Neuronal stem cell (in vitro differentiated cells): Measurements from ENCODE around the gene CLEC18A.

Experiments
- DNase-seq: peaks from one replicate; pipeline ENCODE4 v3.0.0-alpha.2; 2013; ENCODE audit warnings: low spot score
- H2AFZ ChIP-seq: one replicate; pipeline ENCODE4 v1.6.1; 2013; ENCODE audit warnings: mild to moderate bottlenecking, low read length, inconsistent platforms
- H2AK5ac ChIP-seq: 2 replicates; pipeline ENCODE4 v1.6.1; 2013; ENCODE audit warnings: low read depth, mild to moderate bottlenecking, inconsistent platforms, low read length, moderate library complexity, mixed read lengths
- H2BK120ac ChIP-seq: 2 replicates; pipeline ENCODE4 v1.6.1; 2013; ENCODE audit warnings: low read depth, mild to moderate bottlenecking, inconsistent platforms, low read length, moderate library complexity, mixed read lengths
- H2BK12ac ChIP-seq: one replicate; pipeline ENCODE4 v1.6.1; 2013; ENCODE audit warnings: low read length, inconsistent platforms
- H2BK15ac ChIP-seq: 2 replicates; pipeline ENCODE4 v1.6.1; 2013; ENCODE audit warnings: mild to moderate bottlenecking, low read length, inconsistent platforms, mixed read lengths
- H2BK5ac ChIP-seq: one replicate; pipeline ENCODE4 v1.6.1; 2013; ENCODE audit warnings: inconsistent platforms, mild to moderate bottlenecking, low read length, moderate library complexity
- H3K14ac ChIP-seq: one replicate; pipeline ENCODE4 v1.6.1; 2013; ENCODE audit warnings: low read length, inconsistent platforms
- H3K18ac ChIP-seq: 2 replicates; pipeline ENCODE4 v1.6.1; 2013; ENCODE audit warnings: low read length, inconsistent platforms
- H3K23ac ChIP-seq: 2 replicates; pipeline ENCODE4 v1.6.1; 2013; ENCODE audit warnings: low read depth, mild to moderate bottlenecking, mixed read lengths, low read length, inconsistent platforms; ENCODE audit not compliant: poor library complexity
- H3K27ac ChIP-seq: replicated peaks from 3 replicates; pipeline ENCODE4 v1.5.1; 2013; ENCODE audit warnings: low read length, inconsistent platforms
- H3K27me3 ChIP-seq, 3 experiments: 2 replicates each; pipeline ENCODE4 v1.6.1; 2013; ENCODE audit warnings: low read length in 3 of 3, mild to moderate bottlenecking in 2 of 3, inconsistent platforms in 1 of 3, low read depth in 1 of 3, mixed read lengths in 1 of 3, moderate library complexity in 1 of 3; ENCODE audit not compliant: control insufficient read depth in 3 of 3, insufficient read depth in 3 of 3
- H3K36me3 ChIP-seq, 2 donors: replicated peaks in 1 of 2; 2 replicates each; pipeline ENCODE4 v1.6.1; 2013; ENCODE audit warnings: low read length in 2 of 2; ENCODE audit not compliant: control insufficient read depth in 2 of 2, insufficient read depth in 2 of 2
- H3K4ac ChIP-seq: 2 replicates; pipeline ENCODE4 v1.6.1; 2013; ENCODE audit warnings: inconsistent platforms, mild to moderate bottlenecking, low read length, moderate library complexity
- H3K4me1 ChIP-seq, 2 donors: 1 replicate in 1 of 2; 2 replicates in 1 of 2; pipeline ENCODE4 v1.6.1; 2013; ENCODE audit warnings: low read length in 2 of 2, low read depth in 1 of 2; ENCODE audit not compliant: control insufficient read depth in 2 of 2, insufficient read depth in 1 of 2
- H3K4me2 ChIP-seq: one replicate; pipeline ENCODE4 v1.6.1; 2013; ENCODE audit warnings: mild to moderate bottlenecking, low read length, inconsistent platforms; ENCODE audit not compliant: insufficient read depth, poor library complexity, severe bottlenecking
- H3K4me3 ChIP-seq, 2 donors: 2 replicates each; pipeline ENCODE4 v1.5.1; 2013; ENCODE audit warnings: low read length in 2 of 2, mild to moderate bottlenecking in 2 of 2, inconsistent platforms in 1 of 2, moderate library complexity in 1 of 2
- H3K79me1 ChIP-seq: one replicate; pipeline ENCODE4 v1.6.1; 2013; ENCODE audit warnings: low read depth, mild to moderate bottlenecking, inconsistent platforms, low read length, moderate library complexity
- H3K9ac ChIP-seq: one replicate; pipeline ENCODE4 v1.6.1; 2013; ENCODE audit warnings: mild to moderate bottlenecking, low read depth, low read length, inconsistent platforms; ENCODE audit not compliant: poor library complexity
- H3K9me3 ChIP-seq, 2 donors: replicated peaks in 1 of 2; 2 replicates each; pipeline versions ENCODE3 to v1.6.1; 2013; ENCODE audit warnings: low read length in 2 of 2, mild to moderate bottlenecking in 2 of 2, inconsistent platforms in 1 of 2, low read depth in 1 of 2, mixed read lengths in 1 of 2, moderate library complexity in 1 of 2; ENCODE audit not compliant: control insufficient read depth in 2 of 2, insufficient read depth in 1 of 2
- H4K8ac ChIP-seq: one replicate; pipeline ENCODE4 v1.6.1; 2013; ENCODE audit warnings: low read depth, mild to moderate bottlenecking, inconsistent platforms, low read length, moderate library complexity
- H4K91ac ChIP-seq: one replicate; pipeline ENCODE4 v1.6.1; 2013; ENCODE audit warnings: low read length, low read depth, mild to moderate bottlenecking, inconsistent platforms; ENCODE audit not compliant: poor library complexity
- WGBS, 2 donors: extraction: QIAGEN DNeasy Blood & Tissue Kit; methylation state at CpG; one replicate each; pipeline ENCODE4 v1.1.7; 2013; ENCODE audit warnings: missing lambda C conversion rate in 2 of 2, mixed read lengths in 1 of 2; ENCODE audit not compliant: insufficient read length in 2 of 2, insufficient replicate concordance in 1 of 2; ENCODE audit errors: extremely low coverage in 2 of 2; 5-methylcytosine and 5-hydroxymethylcytosine counted together

Gene CLEC18A

GRCh38 chr16:69925311-69925710 lies 25.8 kb upstream of the CLEC18A start:
- H3K9ac ChIP-seq = no peak overlapping the region
- no peak for DNase-seq
- no CpG with 5 or more reads among the region's 8 CpGs for WGBS, 2 donors
- H2AK5ac ChIP-seq = no peak overlapping the region
- no peak overlapping the region for H4K8ac ChIP-seq
- H3K4me3 ChIP-seq = no peak overlapping the region
- H3K4me2 ChIP-seq = no peak overlapping the region
- H3K4me1 ChIP-seq = peaks cover 4% of the 10 kb centered on the region in 2 donors
- no peak overlapping the region for H2BK15ac ChIP-seq
- no peaks in the 10 kb centered on the region for H3K27me3 ChIP-seq
- H3K9me3 ChIP-seq = no peaks in the 10 kb centered on the region
- no peak overlapping the region for H3K14ac ChIP-seq
- no peak overlapping the region for H2BK5ac ChIP-seq
- no peak overlapping the region for H3K4ac ChIP-seq
- H3K79me1 ChIP-seq = no peaks in the 10 kb centered on the region
- no peak overlapping the region for H3K18ac ChIP-seq
- no peak overlapping the region for H2BK120ac ChIP-seq
- peaks cover 0 to 16% of the 10 kb centered on the region in 2 donors for H3K36me3 ChIP-seq
- H3K23ac ChIP-seq = no peak overlapping the region
- H4K91ac ChIP-seq = no peak overlapping the region
- no peak overlapping the region for H2AFZ ChIP-seq
- no peak overlapping the region for H2BK12ac ChIP-seq
- H3K27ac ChIP-seq = no peak overlapping the region

DNA sequence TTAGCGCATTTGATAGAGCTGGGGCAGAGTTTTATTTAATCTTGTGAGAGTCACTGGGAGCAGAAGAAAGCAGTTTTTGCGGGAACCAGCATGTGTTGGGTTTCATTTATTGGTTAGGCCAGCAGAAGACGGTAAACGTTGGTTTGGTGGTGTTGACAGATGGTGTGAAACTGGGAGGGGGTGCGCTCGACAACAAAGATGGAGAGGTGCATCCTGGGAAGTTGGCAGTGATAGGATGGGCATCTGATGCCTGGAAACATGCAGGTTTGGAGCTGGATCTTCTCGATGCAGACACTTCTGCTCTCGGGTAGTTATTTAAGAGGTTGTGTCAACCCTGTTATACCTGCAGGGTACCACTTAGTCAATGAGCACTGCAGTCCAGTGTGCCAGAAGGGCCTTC lies 24.9 kb upstream of the CLEC18A start:
- H3K4ac ChIP-seq = no peak overlapping the region
- H3K4me1 ChIP-seq = peaks cover 4% of the 10 kb centered on the region in 2 donors
- no peak overlapping the region for H3K18ac ChIP-seq
- H4K8ac ChIP-seq = no peak overlapping the region
- H3K36me3 ChIP-seq = peaks cover 0 to 19% of the 10 kb centered on the region in 2 donors
- no peaks in the 10 kb centered on the region for H3K79me1 ChIP-seq
- no peak overlapping the region for H3K27ac ChIP-seq
- no peak overlapping the region for H3K4me3 ChIP-seq
- H2BK120ac ChIP-seq = no peak overlapping the region
- H4K91ac ChIP-seq = no peak overlapping the region
- H3K14ac ChIP-seq = no peak overlapping the region
- no peaks in the 10 kb centered on the region for H3K27me3 ChIP-seq
- H2BK12ac ChIP-seq = no peak overlapping the region
- WGBS, 2 donors = no CpG with 5 or more reads among the region's 8 CpGs
- H3K9me3 ChIP-seq = no peaks in the 10 kb centered on the region
- no peak overlapping the region for H3K4me2 ChIP-seq
- no peak overlapping the region for H3K9ac ChIP-seq
- no peak for DNase-seq
- H2AFZ ChIP-seq = no peak overlapping the region
- H2AK5ac ChIP-seq = no peak overlapping the region
- H2BK15ac ChIP-seq = no peak overlapping the region
- no peak overlapping the region for H2BK5ac ChIP-seq
- no peak overlapping the region for H3K23ac ChIP-seq

DNA sequence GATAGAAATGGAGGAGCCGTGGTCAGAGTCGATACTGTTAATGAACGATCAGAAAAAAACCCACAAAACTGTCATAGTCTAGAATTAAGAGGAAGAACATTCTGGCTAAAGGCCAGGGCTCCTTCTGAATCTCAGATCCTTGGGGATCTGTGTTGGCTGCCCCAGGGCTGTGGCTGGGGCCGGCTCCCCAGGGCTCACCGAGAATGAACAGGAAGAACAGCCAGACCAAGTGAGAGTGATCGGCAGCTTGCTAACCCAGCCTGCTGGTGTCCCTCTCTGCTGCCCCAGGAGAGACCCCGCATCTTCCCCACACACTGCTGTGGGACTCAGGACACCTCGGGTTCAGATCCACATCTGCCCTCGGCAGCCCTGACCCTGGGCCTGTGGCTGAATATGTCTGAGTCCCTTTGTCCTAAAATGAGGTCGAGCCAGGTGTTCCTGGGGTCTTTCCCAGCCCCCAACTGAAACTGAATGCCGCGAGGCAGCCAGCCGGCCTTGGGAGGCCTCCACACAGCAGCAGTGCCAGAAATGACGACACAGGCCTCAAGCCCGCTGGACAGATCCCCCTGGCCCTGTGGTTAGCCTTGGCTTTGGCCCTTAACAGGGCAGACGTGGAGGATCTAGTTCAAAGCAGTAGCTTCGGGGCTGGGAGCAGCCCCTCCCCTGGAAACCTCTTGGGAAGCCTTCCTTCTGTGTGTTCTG lies 23.9 kb upstream of the CLEC18A start:
- Histone ChIP-seq H3K9me3 (no peaks in the 10 kb centered on the region), H3K4me1 (peaks cover 4% of the 10 kb centered on the region in 2 donors), H3K36me3 (peaks cover 2 to 27% of the 10 kb centered on the region in 2 donors), H3K27me3 (no peaks in the 10 kb centered on the region), H2BK12ac (no peak overlapping the region), H2BK15ac (no peak overlapping the region), H4K8ac (no peak overlapping the region), H2BK120ac (no peak overlapping the region), H2AK5ac (no peak overlapping the region), H3K14ac (no peak overlapping the region), H3K9ac (no peak overlapping the region), H3K27ac (no peak overlapping the region), H3K4me3 (no peak overlapping the region), H4K91ac (no peak overlapping the region), H3K4me2 (no peak overlapping the region), H2BK5ac (no peak overlapping the region), H3K4ac (no peak overlapping the region), H3K18ac (no peak overlapping the region), H3K79me1 (no peaks in the 10 kb centered on the region), H2AFZ (peak overlapping the region; percentile 4), H3K23ac (no peak overlapping the region)
- DNase-seq = no peak
- no CpG with 5 or more reads among the region's 17 CpGs for WGBS, 2 donors

DNA sequence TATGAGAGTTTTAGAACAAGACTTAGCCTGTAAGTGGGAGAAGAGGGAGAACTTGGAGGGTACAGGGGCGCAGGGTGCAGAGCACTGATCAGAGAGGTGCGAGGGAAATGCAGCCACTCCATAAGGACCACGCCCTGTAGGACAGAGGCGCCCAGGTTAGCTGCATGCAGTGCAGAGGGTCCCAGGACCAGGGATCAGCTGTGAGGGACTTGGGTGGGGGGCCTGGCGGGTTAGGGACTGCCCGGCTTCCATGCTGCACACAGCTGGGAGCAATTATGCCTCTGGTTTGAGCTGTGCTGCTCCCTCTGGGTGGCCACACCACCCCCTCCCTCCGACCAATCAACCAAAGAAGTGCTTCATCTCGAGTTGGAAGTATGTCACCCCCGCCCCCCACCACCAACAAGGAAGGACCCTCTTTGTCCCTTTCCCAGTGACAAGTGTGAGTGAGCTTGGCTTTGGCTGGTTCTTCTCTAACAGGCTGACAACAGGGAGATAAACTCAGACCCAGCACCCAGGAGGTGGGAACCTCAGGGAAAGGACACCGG lies 22.2 kb upstream of the CLEC18A start:
- no CpG with 5 or more reads among the region's 10 CpGs for WGBS, 2 donors
- Histone ChIP-seq H2BK120ac (no peak overlapping the region), H2BK12ac (no peak overlapping the region), H3K4ac (no peak overlapping the region), H3K4me1 (peaks cover 4 to 6% of the 10 kb centered on the region in 2 donors), H4K8ac (no peak overlapping the region), H3K18ac (peak overlapping the region; percentile 13), H3K4me2 (no peak overlapping the region), H2AFZ (no peak overlapping the region), H3K27ac (no peak overlapping the region), H2BK5ac (no peak overlapping the region), H3K36me3 (peaks cover 6 to 43% of the 10 kb centered on the region in 2 donors), H3K9ac (no peak overlapping the region), H3K9me3 (no peaks in the 10 kb centered on the region), H3K23ac (no peak overlapping the region), H3K14ac (no peak overlapping the region), H2AK5ac (no peak overlapping the region), H3K4me3 (no peak overlapping the region), H4K91ac (no peak overlapping the region), H3K79me1 (no peaks in the 10 kb centered on the region), H3K27me3 (no peaks in the 10 kb centered on the region), H2BK15ac (peak overlapping the region; percentile 8)
- DNase-seq = no peak
